Neuron (in vitro differentiated cells): Measurements from ENCODE around the gene GPR171.
"Not testable (repeated sequence)": the region's sequence is repeated elsewhere in the genome, so short reads cannot be mapped to it uniquely, and the experiment has no call there.

Experiments
- H2AFZ ChIP-seq: one replicate; pipeline ENCODE4 v1.6.1; 2013; ENCODE audit warnings: low read depth, mild to moderate bottlenecking, inconsistent platforms, low read length, moderate library complexity
- H3K27me3 ChIP-seq: one replicate; pipeline ENCODE4 v1.6.1; 2013; ENCODE audit warnings: low read length; ENCODE audit not compliant: insufficient read depth
- H3K36me3 ChIP-seq: one replicate; pipeline ENCODE4 v1.6.1; 2013; ENCODE audit warnings: low read length; ENCODE audit not compliant: insufficient read depth
- H3K4me1 ChIP-seq: one replicate; pipeline ENCODE4 v1.6.1; 2013; ENCODE audit warnings: low read length; ENCODE audit not compliant: insufficient read depth
- H3K4me3 ChIP-seq: 2 replicates; pipeline ENCODE4 v1.5.1; 2013; ENCODE audit warnings: mild to moderate bottlenecking, low read length, moderate library complexity
- H3K9me3 ChIP-seq: one replicate; pipeline ENCODE4 v1.6.1; 2013; ENCODE audit warnings: low read length

The GPR171 gene

GRCh38 chr3:151203051-151203420 lies at the start of gene GPR171:
GPR171 (minus strand) TSS chr3:151203216; CDS start chr3:151199386, 3,830 bp downstream.
- Histone ChIP-seq H3K9me3 (no peaks in the 10 kb centered on the region), H3K36me3 (no peaks in the 10 kb centered on the region), H2AFZ (no peak within 1 kb of the TSS), H3K4me3 (no peak within 1 kb of the TSS), H3K27me3 (no peaks in the 10 kb centered on the region), H3K4me1 (no peaks in the 10 kb centered on the region)

GRCh38 chr3:151248772-151249337 lies 45.8 kb upstream of the GPR171 start:
- H3K36me3 ChIP-seq, result no peaks in the 10 kb centered on the region
- H2AFZ ChIP-seq, result no peak overlapping the region
- no peaks in the 10 kb centered on the region for H3K27me3 ChIP-seq
- H3K4me1 ChIP-seq, result no peaks in the 10 kb centered on the region
- H3K9me3 ChIP-seq, result no peaks in the 10 kb centered on the region
- no peak overlapping the region for H3K4me3 ChIP-seq

- not testable (repeated sequence) for H3K9me3 ChIP-seq, H3K27me3 ChIP-seq, H3K4me3 ChIP-seq, H3K36me3 ChIP-seq, H2AFZ ChIP-seq, H3K4me1 ChIP-seq
Measured at GRCh38 chr3:151242006-151242405, 39.0 kb upstream of the GPR171 start.

GRCh38 chr3:151236736-151237135 lies 33.7 kb upstream of the GPR171 start:
- H3K4me1 ChIP-seq, result no peaks in the 10 kb centered on the region
- H3K9me3 ChIP-seq, result no peaks in the 10 kb centered on the region
- H3K4me3 ChIP-seq, result no peak overlapping the region
- H3K27me3 ChIP-seq, result no peaks in the 10 kb centered on the region
- no peak overlapping the region for H2AFZ ChIP-seq
- H3K36me3 ChIP-seq, result no peaks in the 10 kb centered on the region

GRCh38 chr3:151236316-151236715 lies 33.3 kb upstream of the GPR171 start:
- Histone ChIP-seq H3K4me3 (no peak overlapping the region), H3K27me3 (no peaks in the 10 kb centered on the region), H2AFZ (no peak overlapping the region), H3K36me3 (no peaks in the 10 kb centered on the region), H3K9me3 (no peaks in the 10 kb centered on the region), H3K4me1 (no peaks in the 10 kb centered on the region)

GRCh38 chr3:151234825-151235224 lies 31.8 kb upstream of the GPR171 start:
- Histone ChIP-seq H3K4me3 (no peak overlapping the region), H2AFZ (no peak overlapping the region), H3K36me3 (no peaks in the 10 kb centered on the region), H3K4me1 (no peaks in the 10 kb centered on the region), H3K27me3 (no peaks in the 10 kb centered on the region), H3K9me3 (no peaks in the 10 kb centered on the region)

GRCh38 chr3:151232991-151233390 lies 30.0 kb upstream of the GPR171 start:
- Histone ChIP-seq H3K36me3 (no peaks in the 10 kb centered on the region), H3K9me3 (no peaks in the 10 kb centered on the region), H3K27me3 (no peaks in the 10 kb centered on the region), H3K4me1 (no peaks in the 10 kb centered on the region), H3K4me3 (no peak overlapping the region), H2AFZ (no peak overlapping the region)

GRCh38 chr3:151232403-151232802 lies 29.4 kb upstream of the GPR171 start:
- not testable (repeated sequence) for H3K36me3 ChIP-seq, H3K9me3 ChIP-seq, H3K4me1 ChIP-seq, H2AFZ ChIP-seq, H3K4me3 ChIP-seq, H3K27me3 ChIP-seq

- Histone ChIP-seq H2AFZ (no peak overlapping the region), H3K36me3 (no peaks in the 10 kb centered on the region), H3K4me1 (no peaks in the 10 kb centered on the region), H3K9me3 (no peaks in the 10 kb centered on the region), H3K4me3 (no peak overlapping the region), H3K27me3 (no peaks in the 10 kb centered on the region)
Measured at GRCh38 chr3:151230646-151231045, 27.6 kb upstream of the GPR171 start.

GRCh38 chr3:151228666-151229040 lies 25.6 kb upstream of the GPR171 start:
- Histone ChIP-seq H3K4me3 (no peak overlapping the region), H3K9me3 (no peaks in the 10 kb centered on the region), H3K36me3 (no peaks in the 10 kb centered on the region), H3K4me1 (no peaks in the 10 kb centered on the region), H2AFZ (no peak overlapping the region), H3K27me3 (no peaks in the 10 kb centered on the region)

- no peaks in the 10 kb centered on the region for H3K4me1 ChIP-seq
- no peak overlapping the region for H3K4me3 ChIP-seq
- H3K27me3 ChIP-seq, result no peaks in the 10 kb centered on the region
- no peak overlapping the region for H2AFZ ChIP-seq
- H3K36me3 ChIP-seq, result no peaks in the 10 kb centered on the region
- no peaks in the 10 kb centered on the region for H3K9me3 ChIP-seq
Measured at GRCh38 chr3:151227807-151228665, 25.0 kb upstream of the GPR171 start.

GRCh38 chr3:151227266-151227806 lies 24.3 kb upstream of the GPR171 start:
- Histone ChIP-seq H3K4me1 (no peaks in the 10 kb centered on the region), H3K4me3 (no peak overlapping the region)

GRCh38 chr3:151226825-151227224 lies 23.8 kb upstream of the GPR171 start:
- Histone ChIP-seq H3K27me3 (no peaks in the 10 kb centered on the region), H3K36me3 (no peaks in the 10 kb centered on the region), H3K4me3 (no peak overlapping the region), H3K4me1 (no peaks in the 10 kb centered on the region), H3K9me3 (peaks cover 1% of the 10 kb centered on the region), H2AFZ (no peak overlapping the region)

More at GRCh38 chr3:151227266-151227806, 24.3 kb upstream of the GPR171 start:
- H3K36me3 ChIP-seq, result no peaks in the 10 kb centered on the region
- H3K27me3 ChIP-seq, result no peaks in the 10 kb centered on the region
- no peak overlapping the region for H2AFZ ChIP-seq
- no peaks in the 10 kb centered on the region for H3K9me3 ChIP-seq
